PC-3 (cell line): ENCODE measurements around the gene EPB41L5.

Experiments
- EZH2 ChIP-seq: fragments of 300-600 bp; sonication (generic); IDR thresholded peaks from one replicate; pipeline ENCODE4 v1.6.1; 2017; ENCODE audit warnings: antibody characterized with exemption, mild to moderate bottlenecking, low read length; ENCODE audit not compliant: unreplicated experiment
- EZH2phosphoT487 ChIP-seq: fragments of 300-600 bp; sonication (generic); IDR thresholded peaks from 2 replicates; pipeline ENCODE4 v1.6.1; 2018; ENCODE audit warnings: mild to moderate bottlenecking, antibody characterized with exemption, low read length, borderline replicate concordance
- TF ChIP-seq, protein P1 (sequence below): fragments of 300-600 bp; sonication (generic); conservative IDR thresholded peaks from 2 replicates; pipeline ENCODE4 v1.5.1; 2017; ENCODE audit warnings: antibody characterized with exemption, low read depth, mild to moderate bottlenecking, low read length

DNA sequence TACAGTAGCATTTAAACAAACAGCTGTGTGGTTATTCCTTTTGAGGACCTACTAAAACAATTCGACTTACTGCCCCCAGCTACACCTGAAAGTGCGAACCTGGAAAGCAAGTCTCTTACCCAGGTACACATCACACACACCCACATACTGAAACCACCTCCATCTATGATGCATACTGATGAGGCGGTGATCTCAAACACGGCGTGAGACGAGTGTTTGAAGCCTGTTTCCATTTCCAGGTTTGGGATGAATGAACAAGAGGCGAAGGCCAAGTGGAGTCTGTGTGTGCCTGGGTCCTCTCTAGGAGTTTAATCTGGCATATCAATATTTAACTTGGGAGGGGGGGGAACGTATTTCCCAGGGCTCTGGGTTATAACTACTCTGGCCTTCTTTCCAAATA, 208.7 kb downstream of the EPB41L5 start:
- TF ChIP-seq, protein P1, sequence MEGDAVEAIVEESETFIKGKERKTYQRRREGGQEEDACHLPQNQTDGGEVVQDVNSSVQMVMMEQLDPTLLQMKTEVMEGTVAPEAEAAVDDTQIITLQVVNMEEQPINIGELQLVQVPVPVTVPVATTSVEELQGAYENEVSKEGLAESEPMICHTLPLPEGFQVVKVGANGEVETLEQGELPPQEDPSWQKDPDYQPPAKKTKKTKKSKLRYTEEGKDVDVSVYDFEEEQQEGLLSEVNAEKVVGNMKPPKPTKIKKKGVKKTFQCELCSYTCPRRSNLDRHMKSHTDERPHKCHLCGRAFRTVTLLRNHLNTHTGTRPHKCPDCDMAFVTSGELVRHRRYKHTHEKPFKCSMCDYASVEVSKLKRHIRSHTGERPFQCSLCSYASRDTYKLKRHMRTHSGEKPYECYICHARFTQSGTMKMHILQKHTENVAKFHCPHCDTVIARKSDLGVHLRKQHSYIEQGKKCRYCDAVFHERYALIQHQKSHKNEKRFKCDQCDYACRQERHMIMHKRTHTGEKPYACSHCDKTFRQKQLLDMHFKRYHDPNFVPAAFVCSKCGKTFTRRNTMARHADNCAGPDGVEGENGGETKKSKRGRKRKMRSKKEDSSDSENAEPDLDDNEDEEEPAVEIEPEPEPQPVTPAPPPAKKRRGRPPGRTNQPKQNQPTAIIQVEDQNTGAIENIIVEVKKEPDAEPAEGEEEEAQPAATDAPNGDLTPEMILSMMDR, result no peak
- TF ChIP-seq EZH2phosphoT487 (no peak), EZH2 (no peak)
